Calu3 (cell line): ENCODE data around the gene HSPA8. TPM values are rescaled to one million over a fixed set of nuclear protein-coding genes. Genes with fewer than 3 reads are reported as not detected.
"Not testable (repeated sequence)": the region's sequence is repeated elsewhere in the genome, so short reads cannot be mapped to it uniquely, and the experiment has no call there.

Experiments
- BruUV-seq: library from RNA; stranded (reverse); fragments of 400-500 nt; replicated peaks from 2 replicates; lab custom pipeline; 2021; lab: Mats Ljungman, UMichigan
- CTCF ChIA-PET: fragments of 300-600 bp; sonication (Branson Sonifier 250); formaldehyde crosslinking; loops from one replicate; lab custom pipeline; 2022; ENCODE audit warnings: antibody characterized with exemption; lab: Charles Lee
- DNase-seq: peaks from one replicate; pipeline ENCODE4 v3.0.0; 2022
- H3K27ac Mint-ChIP-seq: one replicate; pipeline ENCODE4 v1.8.0; 2022; ENCODE audit warnings: mixed read lengths; ENCODE audit not compliant: unreplicated experiment
- H3K27me3 Mint-ChIP-seq: one replicate; pipeline ENCODE4 v1.8.0; 2022; ENCODE audit warnings: mixed read lengths; ENCODE audit not compliant: unreplicated experiment
- H3K36me3 Mint-ChIP-seq: one replicate; pipeline ENCODE4 v1.8.0; 2022; ENCODE audit warnings: mild to moderate bottlenecking, moderate library complexity, mixed read lengths; ENCODE audit not compliant: insufficient read depth, unreplicated experiment
- H3K4me1 Mint-ChIP-seq: one replicate; pipeline ENCODE4 v1.8.0; 2022; ENCODE audit warnings: mild to moderate bottlenecking, low read depth, mixed read lengths; ENCODE audit not compliant: unreplicated experiment
- H3K4me3 Mint-ChIP-seq: one replicate; pipeline ENCODE4 v1.8.0; 2022; ENCODE audit warnings: mild to moderate bottlenecking, low read depth, moderate library complexity, mixed read lengths; ENCODE audit not compliant: unreplicated experiment
- H3K9me3 Mint-ChIP-seq: one replicate; pipeline ENCODE4 v1.8.0; 2022; ENCODE audit warnings: low read depth, mixed read lengths; ENCODE audit not compliant: unreplicated experiment
- intact Hi-C: fragments of 100-400 bp; cut with micrococcal nuclease; formaldehyde crosslinking; loops from one replicate; pipeline ENCODE4 v1.10.0; 2022; ENCODE audit not compliant: unreplicated experiment
- total RNA-seq: library from RNA; stranded (reverse); gene quantifications from 2 replicates; pipeline ENCODE4 v1.2.3, GENCODE V29; 2022
- TF ChIP-seq, protein P1 (sequence below): fragments of 200-600 bp; IDR thresholded peaks from one replicate; pipeline ENCODE4 v1.8.0; 2022; ENCODE audit warnings: antibody characterized with exemption; ENCODE audit not compliant: unreplicated experiment

The HSPA8 gene
- total RNA-seq, 1 experiment from 2014 or later, result 1,624 TPM

DNA sequence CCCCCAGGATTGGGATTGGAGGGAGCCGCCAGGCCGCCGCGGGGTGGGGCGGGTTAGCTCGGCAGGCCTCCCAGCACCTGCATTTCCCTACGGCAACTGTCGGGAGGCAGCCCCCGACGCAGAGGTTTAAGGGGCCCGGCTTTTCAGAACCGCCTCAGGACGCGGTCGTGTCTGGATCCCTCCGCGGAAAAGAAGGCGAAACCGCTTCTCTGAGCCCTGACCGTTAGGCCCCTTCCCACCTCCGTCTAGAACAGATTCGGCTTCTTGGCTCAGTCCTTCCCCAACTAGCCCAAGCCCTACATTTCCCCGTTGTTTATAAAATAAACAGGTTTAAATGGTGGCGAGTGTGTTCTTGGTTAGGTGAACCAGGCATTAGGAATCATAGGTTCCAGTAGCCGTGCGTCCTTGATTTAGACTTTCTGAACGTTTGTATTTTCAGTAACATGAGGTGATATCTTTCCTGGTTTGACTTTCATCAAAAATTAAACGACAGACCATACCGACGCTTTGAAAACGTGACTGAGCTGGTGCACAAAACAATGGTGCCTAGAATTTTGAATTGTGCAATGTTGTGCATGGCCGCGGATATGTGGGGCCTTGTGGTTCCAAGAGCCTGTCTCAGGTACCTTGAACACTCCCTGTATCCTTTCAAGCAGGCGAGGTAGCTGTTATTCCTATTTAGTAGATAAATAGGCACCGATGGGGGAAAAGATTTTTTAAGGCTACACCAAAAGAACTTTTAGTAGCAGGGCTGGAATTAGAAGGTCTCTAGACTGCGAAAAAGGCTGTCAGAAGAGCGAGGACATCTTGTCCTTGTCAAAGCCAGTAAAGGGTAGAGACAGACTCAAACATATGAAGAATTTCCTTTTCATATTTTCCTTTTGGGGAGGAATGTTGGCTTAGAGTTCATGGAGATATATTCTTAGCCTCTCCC, 1.2 kb upstream of the HSPA8 start:
- Mint-ChIP-seq H3K27ac (peak overlapping the region; percentile 98), H3K27me3 (no peaks in the 10 kb centered on the region), H3K4me3 (peak overlapping the region; percentile 86), H3K36me3 (peaks cover 56% of the 10 kb centered on the region), H3K4me1 (peaks cover 8% of the 10 kb centered on the region), H3K9me3 (no peaks in the 10 kb centered on the region)
- TSS peak; percentile 76 for BruUV-seq
- TF ChIP-seq, protein P1, sequence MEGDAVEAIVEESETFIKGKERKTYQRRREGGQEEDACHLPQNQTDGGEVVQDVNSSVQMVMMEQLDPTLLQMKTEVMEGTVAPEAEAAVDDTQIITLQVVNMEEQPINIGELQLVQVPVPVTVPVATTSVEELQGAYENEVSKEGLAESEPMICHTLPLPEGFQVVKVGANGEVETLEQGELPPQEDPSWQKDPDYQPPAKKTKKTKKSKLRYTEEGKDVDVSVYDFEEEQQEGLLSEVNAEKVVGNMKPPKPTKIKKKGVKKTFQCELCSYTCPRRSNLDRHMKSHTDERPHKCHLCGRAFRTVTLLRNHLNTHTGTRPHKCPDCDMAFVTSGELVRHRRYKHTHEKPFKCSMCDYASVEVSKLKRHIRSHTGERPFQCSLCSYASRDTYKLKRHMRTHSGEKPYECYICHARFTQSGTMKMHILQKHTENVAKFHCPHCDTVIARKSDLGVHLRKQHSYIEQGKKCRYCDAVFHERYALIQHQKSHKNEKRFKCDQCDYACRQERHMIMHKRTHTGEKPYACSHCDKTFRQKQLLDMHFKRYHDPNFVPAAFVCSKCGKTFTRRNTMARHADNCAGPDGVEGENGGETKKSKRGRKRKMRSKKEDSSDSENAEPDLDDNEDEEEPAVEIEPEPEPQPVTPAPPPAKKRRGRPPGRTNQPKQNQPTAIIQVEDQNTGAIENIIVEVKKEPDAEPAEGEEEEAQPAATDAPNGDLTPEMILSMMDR, result no peak
- intact Hi-C loops, result no loop called here
- DNase-seq, result peak; percentile 27
- CTCF ChIA-PET, result no interaction called here

DNA sequence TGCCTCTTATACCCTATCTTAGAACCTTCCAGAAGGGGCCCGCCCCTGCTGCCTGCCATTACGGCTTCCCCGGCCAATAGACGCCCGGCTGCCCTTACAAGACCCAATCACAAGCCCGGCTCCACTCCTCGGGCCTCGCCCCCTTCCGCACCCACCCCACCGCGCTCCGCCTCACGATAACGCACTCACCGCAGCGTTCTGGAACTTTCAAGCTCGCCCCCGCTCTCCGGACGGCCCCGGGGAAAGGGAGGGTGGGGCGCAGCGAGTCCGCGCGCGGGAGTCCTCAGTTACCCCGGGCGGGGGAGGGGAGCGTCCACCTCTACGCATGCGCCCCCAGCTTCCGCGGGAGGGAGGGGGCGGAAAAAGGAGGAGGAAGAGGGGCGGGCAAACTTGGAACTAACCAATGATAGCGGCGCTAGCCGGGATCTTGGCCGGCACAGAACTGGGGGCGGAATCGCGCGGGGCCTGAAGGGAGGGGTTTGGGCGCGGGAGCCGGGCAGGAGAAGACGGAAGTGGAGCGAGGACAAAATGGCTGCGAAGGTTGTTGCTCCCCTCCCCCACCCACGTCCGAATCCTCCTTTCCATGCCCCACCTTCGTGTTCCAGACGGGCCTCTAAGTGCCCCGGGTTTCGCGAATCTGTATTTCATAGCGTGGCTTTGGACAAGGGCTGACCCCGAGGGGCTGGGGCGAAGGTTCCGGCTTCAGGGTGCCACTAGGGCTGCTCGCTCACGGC, 389 bp upstream of the HSPA8 start:
- TF ChIP-seq, protein P1, result no peak
- Mint-ChIP-seq H3K27me3 (no peaks in the 10 kb centered on the region), H3K9me3 (no peaks in the 10 kb centered on the region), H3K4me1 (peaks cover 14% of the 10 kb centered on the region), H3K36me3 (peaks cover 64% of the 10 kb centered on the region), H3K27ac (peak overlapping the region; percentile 98), H3K4me3 (peak overlapping the region; percentile 86)
- CTCF ChIA-PET, result interaction anchor here (0.5 to 1.1 kb wide), 4 partner anchors 39 to 1619 kb away, joined by 3 read pairs; no protein-coding TSS in a partner anchor
- no TSS peak for BruUV-seq
- intact Hi-C loops, result no loop called here
- DNase-seq, result peak; percentile 96

DNA sequence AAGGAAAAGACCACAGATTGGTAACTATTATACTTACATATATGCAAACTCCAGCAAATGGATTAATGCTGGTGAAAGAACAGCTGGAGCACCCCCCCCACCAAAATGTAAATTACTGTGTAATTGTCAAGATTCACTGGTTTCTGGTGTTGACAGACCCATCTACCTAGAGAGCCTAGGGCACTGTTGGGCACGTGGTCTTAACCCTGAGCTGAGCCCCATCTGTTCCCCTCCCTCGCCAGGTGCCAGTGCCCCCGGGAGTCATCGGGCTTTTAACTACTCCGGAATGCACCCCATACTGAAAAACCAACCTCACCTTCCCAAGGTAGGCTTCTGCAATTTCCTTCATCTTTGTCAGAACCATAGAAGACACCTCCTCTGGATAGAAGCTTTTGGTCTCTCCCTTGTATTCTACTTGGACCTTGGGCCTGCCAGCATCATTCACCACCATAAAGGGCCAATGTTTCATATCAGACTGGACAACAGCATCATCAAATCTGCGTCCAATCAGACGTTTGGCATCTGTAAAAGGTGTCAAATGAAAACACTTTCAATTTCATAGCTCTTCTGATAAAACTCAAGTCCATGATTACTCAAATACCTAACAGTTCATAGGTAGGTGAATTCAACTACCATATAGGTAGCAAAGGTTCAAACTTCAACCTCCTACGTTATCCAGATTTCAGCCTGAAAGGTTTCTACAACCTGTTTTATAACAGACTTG, 1.5 kb downstream of the HSPA8 start:
- Mint-ChIP-seq H3K9me3 (no peaks in the 10 kb centered on the region), H3K4me3 (peak overlapping the region; percentile 86), H3K36me3 (peaks cover 82% of the 10 kb centered on the region), H3K4me1 (peaks cover 14% of the 10 kb centered on the region), H3K27me3 (no peaks in the 10 kb centered on the region), H3K27ac (peak overlapping the region; percentile 98)
- intact Hi-C loops, result no loop called here
- no TSS peak for BruUV-seq
- CTCF ChIA-PET, result no interaction called here
- TF ChIP-seq, protein P1, result no peak
- DNase-seq, result no peak

DNA sequence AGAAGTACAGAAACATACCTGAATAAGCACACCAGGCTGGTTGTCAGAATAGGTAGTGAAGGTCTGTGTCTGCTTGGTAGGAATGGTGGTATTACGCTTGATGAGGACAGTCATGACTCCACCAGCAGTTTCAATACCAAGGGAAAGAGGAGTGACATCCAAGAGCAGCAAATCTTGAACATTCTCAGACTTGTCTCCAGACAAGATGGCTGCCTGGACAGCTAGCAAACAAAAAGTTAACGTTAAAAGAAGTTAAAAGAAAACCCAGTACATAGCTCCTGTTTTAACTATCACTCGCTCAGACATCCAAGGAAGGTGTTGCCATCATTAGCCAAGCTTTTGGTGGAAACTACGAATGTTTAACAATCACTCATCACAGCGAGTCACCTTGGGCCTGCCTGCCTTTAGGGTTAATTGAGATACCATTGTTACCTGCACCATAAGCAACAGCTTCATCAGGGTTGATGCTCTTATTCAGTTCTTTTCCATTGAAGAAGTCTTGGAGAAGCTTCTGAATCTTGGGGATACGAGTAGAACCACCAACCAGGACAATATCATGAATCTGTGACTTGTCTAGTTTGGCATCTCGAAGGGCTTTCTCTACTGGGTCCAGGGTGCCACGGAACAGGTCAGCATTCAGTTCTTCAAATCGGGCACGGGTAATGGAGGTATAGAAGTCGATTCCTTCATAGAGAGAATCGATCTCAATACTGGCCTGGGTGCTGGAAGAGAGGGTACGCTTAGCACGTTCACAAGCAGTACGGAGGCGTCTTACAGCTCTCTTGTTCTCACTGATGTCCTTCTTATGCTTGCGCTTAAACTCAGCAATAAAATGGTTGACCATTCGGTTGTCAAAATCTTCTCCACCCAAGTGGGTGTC, 2.7 kb downstream of the HSPA8 start:
- H3K27me3 Mint-ChIP-seq, H3K9me3 Mint-ChIP-seq, CTCF ChIA-PET, DNase-seq, intact Hi-C loops: not testable (repeated sequence)
- BruUV-seq, result TSS peak; percentile 33
- H3K36me3 Mint-ChIP-seq, result peaks cover 93% of the 10 kb centered on the region
- peak overlapping the region; percentile 86 for H3K4me3 Mint-ChIP-seq
- peak overlapping the region; percentile 23 for H3K27ac Mint-ChIP-seq
- H3K4me1 Mint-ChIP-seq, result peaks cover 14% of the 10 kb centered on the region
